Neural cell (in vitro differentiated cells): ENCODE results near the gene TMEM79. TPM values are rescaled to one million over a fixed set of nuclear protein-coding genes. Genes with fewer than 3 reads are reported as not detected.

ENCODE experiments used
- H2AFZ ChIP-seq: fragments of 200-600, 300-800 bp; sonication (generic), shearing (Covaris generic); 2 replicates; pipeline ENCODE4 v1.6.0; 2014; ENCODE audit warnings: low read depth, mild to moderate bottlenecking, antibody characterized with exemption, low read length, moderate library complexity
- H3F3A ChIP-seq: fragments of 200-600 bp; shearing (Covaris generic); 2 replicates; pipeline ENCODE4 v1.6.1; 2016; ENCODE audit warnings: mild to moderate bottlenecking, moderate library complexity, mixed read lengths, antibody characterized with exemption, low read length; ENCODE audit not compliant: insufficient read depth, poor library complexity, severe bottlenecking
- H3K27ac ChIP-seq: fragments of 200-600, 300-800 bp; sonication (generic), shearing (Covaris generic); 2 replicates; pipeline ENCODE4 v1.5.1; 2014; ENCODE audit warnings: mild to moderate bottlenecking, low read length, moderate library complexity
- H3K27me3 ChIP-seq: fragments of 300-800, 200-600 bp; sonication (generic), shearing (Covaris generic); 2 replicates; pipeline ENCODE4 v1.6.0; 2014; ENCODE audit warnings: mild to moderate bottlenecking, low read depth, low read length, moderate library complexity; ENCODE audit not compliant: insufficient read depth
- H3K36me3 ChIP-seq: fragments of 300-800, 200-600 bp; sonication (generic), shearing (Covaris generic); 2 replicates; pipeline ENCODE4 v1.5.1; 2014; ENCODE audit warnings: mild to moderate bottlenecking, antibody characterized with exemption, low read length, moderate library complexity; ENCODE audit not compliant: insufficient read depth
- H3K4me2 ChIP-seq: fragments of 300-800, 200-600 bp; sonication (generic), shearing (Covaris generic); 2 replicates; pipeline ENCODE4 v1.6.0; 2014; ENCODE audit warnings: mild to moderate bottlenecking, low read length
- H3K4me3 ChIP-seq: fragments of 300-800, 200-600 bp; sonication (generic), shearing (Covaris generic); 2 replicates; pipeline ENCODE4 v1.5.1; 2014; ENCODE audit warnings: mild to moderate bottlenecking, low read length, moderate library complexity
- H3K79me2 ChIP-seq: fragments of 200-600 bp; shearing (Covaris generic); replicated peaks from 2 replicates; pipeline ENCODE4 v1.6.0; 2014; ENCODE audit warnings: mild to moderate bottlenecking, low read length, moderate library complexity; ENCODE audit not compliant: insufficient read depth
- H3K9ac ChIP-seq: fragments of 300-800, 200-600 bp; sonication (generic), shearing (Covaris generic); 2 replicates; pipeline ENCODE4 v1.6.1; 2016; ENCODE audit warnings: mild to moderate bottlenecking, low read length, mixed read lengths
- H3K9me2 ChIP-seq: fragments of 200-600 bp; shearing (Covaris generic); 2 replicates; pipeline ENCODE4 v1.6.1; 2016; ENCODE audit warnings: mild to moderate bottlenecking, low read length, mixed read lengths; ENCODE audit not compliant: insufficient read depth
- H3K9me3 ChIP-seq: fragments of 200-600, 300-800 bp; sonication (generic), shearing (Covaris generic); 2 replicates; pipeline ENCODE4 v1.6.1; 2016; ENCODE audit warnings: mild to moderate bottlenecking, mixed run types, low read length, moderate library complexity, mixed read lengths
- H4K20me1 ChIP-seq: fragments of 200-600 bp; shearing (Covaris generic); 2 replicates; pipeline ENCODE4 v1.6.1; 2016; ENCODE audit warnings: mild to moderate bottlenecking, mixed run types; ENCODE audit not compliant: insufficient read depth
- CTCF ChIP-seq: fragments of 450-650 bp; IDR thresholded peaks from 2 replicates; pipeline ENCODE4 v1.5.1; 2014; ENCODE audit warnings: antibody characterized with exemption, mild to moderate bottlenecking, moderate library complexity; ENCODE audit not compliant: poor library complexity, severe bottlenecking
- EP300 ChIP-seq: fragments of 450-650 bp; conservative IDR thresholded peaks from 2 replicates; pipeline ENCODE4 v1.6.1; 2014; ENCODE audit warnings: antibody characterized with exemption, mild to moderate bottlenecking, moderate library complexity; ENCODE audit not compliant: poor library complexity, severe bottlenecking
- EZH2 ChIP-seq: fragments of 200-600, 300-800 bp; shearing (Covaris generic), sonication (generic); IDR thresholded peaks from 2 replicates; pipeline ENCODE4 v1.6.1; 2014; ENCODE audit warnings: antibody characterized with exemption, low read length, borderline replicate concordance, mild to moderate bottlenecking; ENCODE audit not compliant: insufficient read depth, poor library complexity, severe bottlenecking
- MXI1 ChIP-seq: fragments of 450-650 bp; conservative IDR thresholded peaks from 2 replicates; pipeline ENCODE4 v1.6.1; 2014; ENCODE audit warnings: antibody characterized with exemption, mild to moderate bottlenecking; ENCODE audit not compliant: poor library complexity, severe bottlenecking
- POLR2AphosphoS5 ChIP-seq: IDR thresholded peaks from 2 replicates; pipeline ENCODE4 v1.6.1; 2012
- RAD21 ChIP-seq: fragments of 450-650 bp; conservative IDR thresholded peaks from 2 replicates; pipeline ENCODE4 v1.6.1; 2014; ENCODE audit warnings: antibody characterized with exemption, mild to moderate bottlenecking, moderate library complexity
- REST ChIP-seq: IDR thresholded peaks from 2 replicates; pipeline ENCODE4 v1.6.1; 2012; ENCODE audit warnings: borderline replicate concordance
- SMC3 ChIP-seq: fragments of 450-650 bp; conservative IDR thresholded peaks from 2 replicates; pipeline ENCODE4 v1.6.1; 2014; ENCODE audit warnings: antibody characterized with exemption, mild to moderate bottlenecking, moderate library complexity; ENCODE audit not compliant: poor library complexity
- TAF1 ChIP-seq: IDR thresholded peaks from 2 replicates; pipeline ENCODE4 v1.6.1; 2012; ENCODE audit warnings: low read depth
- polyA plus RNA-seq: library from polyadenylated mRNA; depleted of rRNA; stranded (reverse); fragments of >200 nt; gene quantifications from 2 replicates; pipeline ENCODE4 v1.2.3, GENCODE V29; 2014

Gene TMEM79
- polyA plus RNA-seq, 1 donor from 2014 or later, result 6.8 TPM

GRCh38 chr1:156245451-156246232 lies 38.5 kb upstream of the TMEM79 start:
- Histone ChIP-seq H3K36me3 (no peaks in the 10 kb centered on the region), H3K4me3 (no peak overlapping the region), H3K79me2 (no peaks in the 10 kb centered on the region), H3F3A (no peaks in the 10 kb centered on the region), H3K9ac (no peak overlapping the region), H3K4me2 (no peak overlapping the region), H3K27ac (no peak overlapping the region), H2AFZ (no peak overlapping the region), H3K27me3 (no peaks in the 10 kb centered on the region), H4K20me1 (no peaks in the 10 kb centered on the region), H3K9me2 (no peaks in the 10 kb centered on the region), H3K9me3 (no peaks in the 10 kb centered on the region)
- TF ChIP-seq SMC3, result no peak
- TF ChIP-seq POLR2AphosphoS5, result peak; percentile 2
- TF ChIP-seq EZH2, result no peak
- TF ChIP-seq EP300, result no peak

GRCh38 chr1:156246241-156246780 lies 37.8 kb upstream of the TMEM79 start:
- H3K27me3 ChIP-seq, result no peaks in the 10 kb centered on the region
- H3K9ac ChIP-seq, result no peak overlapping the region
- TF ChIP-seq TAF1, result no peak
- no peak for TF ChIP-seq POLR2AphosphoS5
- no peak for TF ChIP-seq RAD21
- TF ChIP-seq REST, result no peak
- TF ChIP-seq EZH2, result no peak
- TF ChIP-seq CTCF, result no peak
- TF ChIP-seq EP300, result no peak
- no peak for TF ChIP-seq MXI1
- TF ChIP-seq SMC3, result no peak
- H3K27ac ChIP-seq, result no peak overlapping the region
- H4K20me1 ChIP-seq, result no peaks in the 10 kb centered on the region
- H3K4me3 ChIP-seq, result no peak overlapping the region
- H3K36me3 ChIP-seq, result no peaks in the 10 kb centered on the region
- H3K9me2 ChIP-seq, result no peaks in the 10 kb centered on the region
- no peak overlapping the region for H2AFZ ChIP-seq
- no peaks in the 10 kb centered on the region for H3F3A ChIP-seq
- H3K79me2 ChIP-seq, result no peaks in the 10 kb centered on the region
- H3K9me3 ChIP-seq, result no peaks in the 10 kb centered on the region
- H3K4me2 ChIP-seq, result no peak overlapping the region
